ENCODE results near the gene TSC22D2. TPM values are rescaled to one million over a fixed set of nuclear protein-coding genes. Genes with fewer than 3 reads are reported as not detected.

TSC22D2 gene
- total and polyA plus RNA-seq, 2 of the 8 experiments (the other 6 are each of a cell fraction or from before 2014, with no cell fraction given) = 3.4 to 27.6 TPM

DNA sequence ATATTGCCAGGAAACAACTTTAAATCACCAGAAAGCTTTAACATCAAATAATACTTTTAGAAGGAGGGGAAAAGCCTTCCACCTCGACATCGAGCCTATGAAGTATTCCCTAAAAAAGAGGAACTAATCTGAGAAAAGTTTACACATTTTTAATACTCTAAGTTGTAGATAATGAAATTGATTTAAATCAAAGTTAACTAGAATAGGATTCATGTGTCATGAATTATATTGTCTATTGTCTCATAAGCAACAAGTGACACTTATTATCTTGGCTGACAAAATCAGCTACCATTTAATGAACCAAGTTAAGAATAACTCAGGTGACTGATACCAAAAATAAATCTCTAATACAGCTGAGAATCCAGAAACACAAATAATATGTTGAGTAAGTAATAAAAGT, 56.6 kb downstream of the TSC22D2 start:
- no peak overlapping the region for H3K4me3 ChIP-seq (ENCODE audit: extremely low read depth in 1 of 4, insufficient read depth in 2 of 4, low read depth in 3 of 4, low read length in 4 of 4)
- no peak overlapping the region for H3K18ac ChIP-seq (ENCODE audit: extremely low read depth, low read length)
- no peak for TF ChIP-seq EP300 (IDR thresholded peaks at IDR 0.05; ENCODE audit: borderline replicate concordance in 1 of 2, low read depth in 2 of 2, low read length in 2 of 2)
- TF ChIP-seq TAF1 (IDR thresholded peaks at IDR 0.05; ENCODE audit: low read depth, low read length) = no peak
- no peak for TF ChIP-seq RBBP5 (IDR thresholded peaks at IDR 0.05; ENCODE audit: borderline replicate concordance, low read depth, low read length)
- no peak for TF ChIP-seq POU5F1 (IDR thresholded peaks at IDR 0.05; ENCODE audit: low read depth, low read length)
- no peak for TF ChIP-seq TCF12 (IDR thresholded peaks at IDR 0.05; ENCODE audit: low read depth, low read length)
- TF ChIP-seq BCL11A (IDR thresholded peaks at IDR 0.05; ENCODE audit: low read depth in 2 of 2, low read length in 2 of 2) = no peak
- TF ChIP-seq TEAD4 (IDR thresholded peaks at IDR 0.05; ENCODE audit: low read depth, low read length) = no peak
- no peak for TF ChIP-seq GTF2F1 (IDR thresholded peaks at IDR 0.05; ENCODE audit: borderline replicate concordance, low read depth, low read length)
- H3K23me2 ChIP-seq (ENCODE audit: low read depth, low read length) = no peaks in the 10 kb centered on the region
- no peak overlapping the region for H2BK20ac ChIP-seq (ENCODE audit: low read length)
- no peak overlapping the region for H3K23ac ChIP-seq (ENCODE audit: insufficient read length)
- no peaks in the 10 kb centered on the region for H3K79me2 ChIP-seq (ENCODE audit: control insufficient read depth in 1 of 2, insufficient read depth in 2 of 2, low read length in 2 of 2)
- FAIRE-seq (no peak), DNase-seq (ENCODE audit: low read depth in 1 of 2, low spot score in 2 of 2) (no peak)
- POLR2A ChIA-PET (ENCODE audit: partially characterized antibody) = interaction anchor here (0.6 kb wide), 1 partner anchor 515 kb away, joined by 4 read pairs; no protein-coding TSS in a partner anchor
- no peak overlapping the region for H3K27ac ChIP-seq (ENCODE audit: low read depth, low read length)
- no peak overlapping the region for H2BK120ac ChIP-seq (replicated peaks; ENCODE audit: low read depth, low read length)
- no peaks in the 10 kb centered on the region for H3K27me3 ChIP-seq (replicated peaks in 1 of 4; ENCODE audit: control insufficient read depth in 3 of 4, extremely low read depth in 1 of 4, insufficient read depth in 3 of 4, low read length in 3 of 4)
- no peak overlapping the region for H3K4me2 ChIP-seq (ENCODE audit: insufficient read depth in 1 of 2, low read depth in 2 of 2, low read length in 2 of 2)
- H4K91ac ChIP-seq (replicated peaks; ENCODE audit: insufficient read length, low read length) = no peak overlapping the region
- H2BK12ac ChIP-seq (ENCODE audit: low read depth, low read length) = no peak overlapping the region
- H3K79me1 ChIP-seq (ENCODE audit: low read depth, low read length) = no peaks in the 10 kb centered on the region
- H2BK15ac ChIP-seq (ENCODE audit: low read length) = no peak overlapping the region
- no peak overlapping the region for H3K14ac ChIP-seq (ENCODE audit: insufficient read length)
- no peak overlapping the region for H3K56ac ChIP-seq (replicated peaks; ENCODE audit: insufficient read length, low read depth, low read length)
- CTCF ChIA-PET (ENCODE audit: partially characterized antibody) = interaction anchor here (1.3 to 1.4 kb wide), 2 partner anchors 32 to 226 kb away, joined by 4 to 6 read pairs; no protein-coding TSS in a partner anchor
- no peak overlapping the region for H2AK5ac ChIP-seq (ENCODE audit: low read depth, low read length)
- H2BK5ac ChIP-seq (ENCODE audit: low read depth, low read length) = no peak overlapping the region
- no peak overlapping the region for H2AFZ ChIP-seq (ENCODE audit: low read length)
- 87% methylated on average over 2 of the region's 2 CpGs; no CpG with 5 or more reads in 1 of the 2 experiments for WGBS, 2 experiments (ENCODE audit: extremely low coverage in 1 of 2, insufficient coverage in 1 of 2, insufficient read length in 1 of 2, insufficient replicate concordance in 2 of 2, low coverage in 1 of 2, low lambda C conversion rate in 2 of 2, missing lambda C conversion rate in 1 of 2)
- H3K9ac ChIP-seq (replicated peaks in 1 of 4; ENCODE audit: extremely low read depth in 1 of 4, low read depth in 3 of 4, low read length in 3 of 4) = no peak overlapping the region
- peaks cover 0 to 3% (median 0%) of the 10 kb centered on the region in 4 experiments; a peak in 1 of 8 replicates for H3K36me3 ChIP-seq (ENCODE audit: control insufficient read depth in 2 of 4, insufficient read depth in 4 of 4, low read length in 3 of 4)
- H3K9me3 ChIP-seq (ENCODE audit: insufficient read depth in 2 of 2, low read depth in 1 of 2, low read length in 1 of 2) = no peaks in the 10 kb centered on the region
- no peak overlapping the region for H4K5ac ChIP-seq (ENCODE audit: insufficient read length, low read depth, low read length)
- H3K4me1 ChIP-seq (replicated peaks in 1 of 4; ENCODE audit: control insufficient read depth in 3 of 4, insufficient read depth in 4 of 4, low read length in 3 of 4) = peaks cover 0 to 3% (median under 1%) of the 10 kb centered on the region in 4 experiments; a peak in 1 of 7 replicates
- no peak overlapping the region for H4K8ac ChIP-seq (ENCODE audit: extremely low read depth, insufficient read depth, low read length)
- H3K4ac ChIP-seq (replicated peaks; ENCODE audit: insufficient read length, low read depth, low read length) = no peak overlapping the region
- no peaks in the 10 kb centered on the region for H4K20me1 ChIP-seq (replicated peaks in 1 of 2; ENCODE audit: control insufficient read depth in 1 of 2, insufficient read depth in 2 of 2, low read length in 2 of 2)

All from H1 (cell line).